H9 (cell line): ENCODE measurements around the gene ADRM1. TPM values are rescaled to one million over a fixed set of nuclear protein-coding genes. Genes with fewer than 3 reads are reported as not detected.

Experiments
- DNase-seq: peaks from one replicate; pipeline ENCODE4 v3.0.0-alpha.2; 2017
- H2AFZ ChIP-seq: one replicate; pipeline ENCODE4 v1.6.1; 2013; ENCODE audit warnings: mild to moderate bottlenecking, low read length, control low read depth, moderate library complexity
- H2AK5ac ChIP-seq: 2 replicates; pipeline ENCODE4 v1.6.1; 2013; ENCODE audit warnings: low read length, control low read depth, mixed read lengths; ENCODE audit not compliant: insufficient read length
- H2BK120ac ChIP-seq: one replicate; pipeline ENCODE4 v1.6.1; 2013; ENCODE audit warnings: low read depth, mild to moderate bottlenecking, low read length, control low read depth, inconsistent platforms; ENCODE audit not compliant: poor library complexity, severe bottlenecking
- H2BK12ac ChIP-seq: 2 replicates; pipeline ENCODE4 v1.6.1; 2013; ENCODE audit warnings: low read length, control low read depth, mixed read lengths, low read depth; ENCODE audit not compliant: insufficient read length
- H2BK15ac ChIP-seq: 2 replicates; pipeline ENCODE4 v1.6.1; 2013; ENCODE audit warnings: low read depth, low read length, control low read depth
- H2BK20ac ChIP-seq: one replicate; pipeline ENCODE4 v1.6.1; 2013; ENCODE audit warnings: low read depth, mild to moderate bottlenecking, low read length, control low read depth, inconsistent platforms; ENCODE audit not compliant: poor library complexity, severe bottlenecking
- H2BK5ac ChIP-seq: 2 replicates; pipeline ENCODE4 v1.6.1; 2013; ENCODE audit warnings: low read length, control low read depth, mixed read lengths; ENCODE audit not compliant: insufficient read length
- H3K14ac ChIP-seq: 2 replicates; pipeline ENCODE4 v1.6.1; 2013; ENCODE audit warnings: low read length, control low read depth; ENCODE audit not compliant: insufficient read depth
- H3K18ac ChIP-seq: 2 replicates; pipeline ENCODE4 v1.6.1; 2013; ENCODE audit warnings: low read depth, mild to moderate bottlenecking, mixed read lengths, low read length, control low read depth; ENCODE audit not compliant: insufficient read length
- H3K23ac ChIP-seq: 2 replicates; pipeline ENCODE4 v1.6.1; 2013; ENCODE audit warnings: low read length, control low read depth, mixed read lengths, low read depth; ENCODE audit not compliant: insufficient read length
- H3K23me2 ChIP-seq: 2 replicates; pipeline ENCODE4 v1.6.1; 2013; ENCODE audit warnings: low read depth, mild to moderate bottlenecking, mixed read lengths, low read length, control low read depth; ENCODE audit not compliant: insufficient read length, poor library complexity, severe bottlenecking
- H3K27ac ChIP-seq: 2 replicates; pipeline ENCODE4 v1.5.1; 2013; ENCODE audit warnings: low read length, control low read depth, mixed read lengths, low read depth; ENCODE audit not compliant: insufficient read length
- H3K27me3 ChIP-seq: 2 replicates; pipeline ENCODE4 v1.6.1; 2013; ENCODE audit warnings: low read length, control low read depth, inconsistent platforms; ENCODE audit not compliant: insufficient read depth
- H3K4ac ChIP-seq: 2 replicates; pipeline ENCODE4 v1.6.1; 2013; ENCODE audit warnings: low read depth, mild to moderate bottlenecking, control low read depth, inconsistent platforms, low read length, moderate library complexity
- H3K4me1 ChIP-seq: 2 replicates; pipeline ENCODE4 v1.6.1; 2013; ENCODE audit warnings: low read length, control low read depth, inconsistent platforms; ENCODE audit not compliant: insufficient read depth
- H3K4me2 ChIP-seq: 2 replicates; pipeline ENCODE4 v1.6.1; 2013; ENCODE audit warnings: low read length, control low read depth, mixed read lengths; ENCODE audit not compliant: insufficient read length, insufficient read depth
- H3K56ac ChIP-seq: 2 replicates; pipeline ENCODE4 v1.6.1; 2013; ENCODE audit warnings: low read depth, mild to moderate bottlenecking, mixed read lengths, low read length, control low read depth; ENCODE audit not compliant: insufficient read length
- H3K79me1 ChIP-seq: 2 replicates; pipeline ENCODE4 v1.6.1; 2013; ENCODE audit warnings: low read depth, mild to moderate bottlenecking, moderate library complexity, low read length, control low read depth, inconsistent platforms; ENCODE audit not compliant: insufficient read depth, poor library complexity, severe bottlenecking
- H3K79me2 ChIP-seq: 2 replicates; pipeline ENCODE4 v1.6.1; 2013; ENCODE audit warnings: low read length, control low read depth, inconsistent platforms; ENCODE audit not compliant: insufficient read depth
- H3K9ac ChIP-seq: 2 replicates; pipeline ENCODE4 v1.6.1; 2013; ENCODE audit warnings: low read length, control low read depth, mixed read lengths; ENCODE audit not compliant: insufficient read length; ENCODE audit errors: extremely low read depth
- H3K9me3 ChIP-seq: one replicate; pipeline ENCODE4 v1.6.1; 2013; ENCODE audit warnings: low read depth, low read length, inconsistent platforms; ENCODE audit not compliant: control insufficient read depth
- H3T11ph ChIP-seq: one replicate; pipeline ENCODE4 v1.6.1; 2013; ENCODE audit warnings: mild to moderate bottlenecking, low read length, control low read depth, inconsistent platforms
- H4K20me1 ChIP-seq: one replicate; pipeline ENCODE4 v1.6.1; 2013; ENCODE audit not compliant: control insufficient read depth, insufficient read length, insufficient read depth
- H4K5ac ChIP-seq: 2 replicates; pipeline ENCODE4 v1.6.1; 2013; ENCODE audit warnings: low read depth, mild to moderate bottlenecking, mixed read lengths, low read length, control low read depth; ENCODE audit not compliant: insufficient read length
- H4K8ac ChIP-seq: replicated peaks from 2 replicates; pipeline ENCODE4 v1.6.1; 2013; ENCODE audit warnings: low read length, control low read depth, mixed read lengths, low read depth; ENCODE audit not compliant: insufficient read length
- H4K91ac ChIP-seq: 2 replicates; pipeline ENCODE4 v1.6.1; 2013; ENCODE audit warnings: low read depth, mild to moderate bottlenecking, moderate library complexity, mixed read lengths, low read length, control low read depth; ENCODE audit not compliant: insufficient read length
- H3K27ac Mint-ChIP-seq, 3 experiments: 2 replicates in 2 of 3; 3 replicates in 1 of 3; pipeline ENCODE4 v1.8.0; 2020 to 2021; ENCODE audit warnings: mixed read lengths in 3 of 3, mild to moderate bottlenecking in 1 of 3, moderate library complexity in 1 of 3
- H3K27me3 Mint-ChIP-seq: 2 replicates; pipeline ENCODE4 v1.8.0; 2021; ENCODE audit warnings: low read depth, mild to moderate bottlenecking, moderate library complexity, mixed read lengths
- H3K36me3 Mint-ChIP-seq, 3 experiments: 2 replicates in 2 of 3; 3 replicates in 1 of 3; pipeline ENCODE4 v1.8.0; 2020 to 2021; ENCODE audit warnings: low read depth in 3 of 3, mixed read lengths in 3 of 3; ENCODE audit not compliant: insufficient read depth in 1 of 3
- H3K4me1 Mint-ChIP-seq, 2 experiments: 2 replicates each; pipeline ENCODE4 v1.8.0; 2020; ENCODE audit warnings: mixed read lengths in 2 of 2
- H3K4me3 Mint-ChIP-seq, 2 experiments: 2 replicates in 1 of 2; 3 replicates in 1 of 2; pipeline ENCODE4 v1.8.0; 2020 to 2021; ENCODE audit warnings: mild to moderate bottlenecking in 2 of 2, mixed read lengths in 2 of 2, moderate library complexity in 1 of 2
- H3K9me3 Mint-ChIP-seq, 2 experiments: 2 replicates in 1 of 2; 3 replicates in 1 of 2; pipeline ENCODE4 v1.8.0; 2020; ENCODE audit warnings: mild to moderate bottlenecking in 2 of 2, mixed read lengths in 2 of 2, moderate library complexity in 1 of 2
- CTCF ChIP-seq: fragments of 200-600 bp; sonication (generic); conservative IDR thresholded peaks from 3 replicates; pipeline ENCODE4 v1.8.0; 2021; ENCODE audit warnings: antibody characterized with exemption, mild to moderate bottlenecking
- WGBS: extraction: QIAGEN DNeasy Blood & Tissue Kit; methylation state at CpG from one replicate; pipeline ENCODE4 v1.1.7; 2013; ENCODE audit warnings: missing lambda C conversion rate, low lambda C conversion rate, mixed read lengths; ENCODE audit not compliant: insufficient read length; ENCODE audit errors: extremely low coverage; 5-methylcytosine and 5-hydroxymethylcytosine counted together
- total RNA-seq: library from RNA; stranded (reverse); gene quantifications from 2 replicates; pipeline ENCODE4 v1.2.1, GENCODE V29; 2021

Gene ADRM1
- total RNA-seq, 1 experiment from 2014 or later = 153 TPM

GRCh38 chr20:62254021-62254724, 48.6 kb upstream of the ADRM1 start:
- no peak overlapping the region for H4K5ac ChIP-seq
- H2BK12ac ChIP-seq = no peak overlapping the region
- Mint-ChIP-seq H3K4me1 (peaks cover 7 to 8% of the 10 kb centered on the region in 2 experiments), H3K27ac (peak overlapping the region; percentile 21 to 90 (median 49); a peak in 5 of 7 replicates), H3K9me3 (no peaks in the 10 kb centered on the region), H3K4me3 (no peak overlapping the region), H3K27me3 (no peaks in the 10 kb centered on the region), H3K36me3 (peaks cover 0 to 28% (median 10%) of the 10 kb centered on the region in 3 experiments; a peak in 5 of 7 replicates)
- H2AK5ac ChIP-seq = no peak overlapping the region
- H3K27ac ChIP-seq = no peak overlapping the region
- no peak overlapping the region for H3K56ac ChIP-seq
- no peak for DNase-seq
- no peaks in the 10 kb centered on the region for H3K9me3 ChIP-seq
- H2BK15ac ChIP-seq = no peak overlapping the region
- no peak overlapping the region for H3K23ac ChIP-seq
- H3K14ac ChIP-seq = no peak overlapping the region
- H2AFZ ChIP-seq = no peak overlapping the region
- no peak overlapping the region for H3K4ac ChIP-seq
- no peak overlapping the region for H2BK20ac ChIP-seq
- no peak for TF ChIP-seq CTCF
- no CpG with 5 or more reads among the region's 24 CpGs for WGBS
- no peaks in the 10 kb centered on the region for H3K4me1 ChIP-seq
- H3K79me2 ChIP-seq = peaks cover 2% of the 10 kb centered on the region; the same call in 1 of the 2 replicates
- H3T11ph ChIP-seq = no peak overlapping the region
- no peak overlapping the region for H2BK120ac ChIP-seq
- peaks cover 5% of the 10 kb centered on the region for H3K79me1 ChIP-seq
- no peak overlapping the region for H4K8ac ChIP-seq
- H3K27me3 ChIP-seq = no peaks in the 10 kb centered on the region
- no peaks in the 10 kb centered on the region for H3K23me2 ChIP-seq
- H3K18ac ChIP-seq = no peak overlapping the region
- H3K9ac ChIP-seq = no peak overlapping the region
- no peak overlapping the region for H4K91ac ChIP-seq
- H4K20me1 ChIP-seq = no peaks in the 10 kb centered on the region
- H3K4me2 ChIP-seq = no peak overlapping the region
- no peak overlapping the region for H2BK5ac ChIP-seq
